Measurements from ENCODE around the gene TEX2. TPM values are rescaled to one million over a fixed set of nuclear protein-coding genes. Genes with fewer than 3 reads are reported as not detected.

The TEX2 gene
- total RNA-seq, 2 experiments from 2014 or later: 14.3 to 16.8 TPM

- Mint-ChIP-seq H3K36me3 (ENCODE audit: low read depth) (peaks cover 26% of the 10 kb centered on the region), H3K27me3 (no peaks in the 10 kb centered on the region), H3K4me3 (no peak overlapping the region), H3K9me3 (no peaks in the 10 kb centered on the region), H3K27ac (no peak overlapping the region), H3K4me1 (peaks cover 30% of the 10 kb centered on the region)
- ChIA-PET CTCF (interaction anchor here (0.7 to 2.0 kb wide), 10 partner anchors 12 to 233 kb away, joined by 3 to 13 read pairs (median 5); partner anchors contain the start of genes ERN1 and GH1), POLR2A (interaction anchor here (0.6 to 1.6 kb wide), 5 partner anchors 15 to 251 kb away, joined by 3 to 8 read pairs (median 5); partner anchors contain the start of genes ERN1 and ICAM2)
- no peak for DNase-seq
These were observed 117.7 kb downstream of the TEX2 start for GRCh38 chr17:64145375-64145750.

DNA sequence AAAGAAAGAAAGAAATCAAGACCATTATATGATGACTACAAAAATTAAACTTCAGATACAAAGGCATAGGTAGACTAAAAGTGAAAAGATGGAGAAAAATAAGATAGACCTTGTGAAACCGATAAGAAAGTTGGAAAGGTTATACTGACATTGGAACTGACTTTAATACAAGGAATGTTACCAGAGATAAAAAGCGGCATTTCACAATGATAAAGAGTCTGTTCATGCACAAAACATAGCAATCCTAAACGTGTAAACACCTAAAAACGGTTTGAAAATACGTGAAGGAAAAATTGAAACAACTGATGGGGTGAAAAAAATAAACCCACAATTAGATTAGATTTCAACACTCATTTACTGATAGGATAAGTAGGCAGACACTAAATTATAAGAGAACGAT is 123.5 kb downstream of the TEX2 start:
- Mint-ChIP-seq H3K4me3 (no peak overlapping the region), H3K27ac (no peak overlapping the region), H3K4me1 (peaks cover 1% of the 10 kb centered on the region), H3K36me3 (ENCODE audit: low read depth) (no peaks in the 10 kb centered on the region), H3K27me3 (peaks cover 3% of the 10 kb centered on the region), H3K9me3 (no peaks in the 10 kb centered on the region)
- ChIA-PET CTCF (interaction anchor here (1.0 to 1.2 kb wide), 2 partner anchors 111 to 114 kb away, joined by 3 to 4 read pairs; no protein-coding TSS in a partner anchor), POLR2A (no interaction called here)
- no peak for DNase-seq

- ChIA-PET CTCF (no interaction called here), POLR2A (no interaction called here)
- Mint-ChIP-seq H3K9me3 (no peaks in the 10 kb centered on the region), H3K27me3 (peaks cover 3% of the 10 kb centered on the region), H3K4me3 (no peak overlapping the region), H3K27ac (no peak overlapping the region), H3K4me1 (peaks cover 3% of the 10 kb centered on the region), H3K36me3 (ENCODE audit: low read depth) (no peaks in the 10 kb centered on the region)
- no peak for DNase-seq
These were observed 124.6 kb downstream of the TEX2 start for GRCh38 chr17:64138441-64138840.

DNA sequence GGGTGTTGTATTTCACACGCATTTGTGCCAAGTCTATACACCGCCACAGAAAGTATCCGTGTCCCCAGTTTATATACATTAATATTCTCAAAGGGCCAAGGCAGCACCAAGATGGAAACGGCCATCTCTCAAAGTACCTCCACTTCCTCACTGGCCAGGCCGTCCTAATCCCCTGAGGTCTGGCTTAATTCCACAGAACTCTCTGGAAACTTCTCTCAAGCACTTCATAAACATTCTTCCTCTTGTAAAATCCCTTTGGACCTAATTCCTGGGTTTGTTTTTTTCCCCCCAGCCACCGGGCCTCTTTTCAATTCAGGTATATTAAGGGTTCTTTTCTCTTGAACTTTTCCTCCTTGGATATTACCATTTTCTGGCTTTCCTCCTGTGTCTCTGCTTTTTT is 128.1 kb downstream of the TEX2 start:
- Mint-ChIP-seq H3K27ac (no peak overlapping the region), H3K4me1 (peaks cover 23% of the 10 kb centered on the region), H3K36me3 (ENCODE audit: low read depth) (no peaks in the 10 kb centered on the region), H3K27me3 (peaks cover 3% of the 10 kb centered on the region), H3K4me3 (no peak overlapping the region), H3K9me3 (no peaks in the 10 kb centered on the region)
- ChIA-PET POLR2A (no interaction called here), CTCF (interaction anchor here (0.6 to 16.8 kb wide), 6 partner anchors 59 to 215 kb away, joined by 3 to 225 read pairs (median 4); partner anchors contain the start of gene ICAM2)
- no peak for DNase-seq

GRCh38 chr17:64134216-64134970 is 128.7 kb downstream of the TEX2 start:
- Mint-ChIP-seq H3K27ac (no peak overlapping the region), H3K4me3 (no peak overlapping the region), H3K4me1 (peaks cover 23% of the 10 kb centered on the region), H3K27me3 (peaks cover 3% of the 10 kb centered on the region), H3K36me3 (ENCODE audit: low read depth) (no peaks in the 10 kb centered on the region), H3K9me3 (no peaks in the 10 kb centered on the region)
- DNase-seq: no peak
- ChIA-PET CTCF (interaction anchor here (0.7 to 16.8 kb wide), 40 partner anchors 8 to 285 kb away, joined by 3 to 225 read pairs (median 5); partner anchors contain the start of genes CD79B, CSHL1, GH1 and ICAM2), POLR2A (interaction anchor here (0.5 to 1.0 kb wide), 5 partner anchors 71 to 106 kb away, joined by 3 to 5 read pairs (median 3); no protein-coding TSS in a partner anchor)

DNA sequence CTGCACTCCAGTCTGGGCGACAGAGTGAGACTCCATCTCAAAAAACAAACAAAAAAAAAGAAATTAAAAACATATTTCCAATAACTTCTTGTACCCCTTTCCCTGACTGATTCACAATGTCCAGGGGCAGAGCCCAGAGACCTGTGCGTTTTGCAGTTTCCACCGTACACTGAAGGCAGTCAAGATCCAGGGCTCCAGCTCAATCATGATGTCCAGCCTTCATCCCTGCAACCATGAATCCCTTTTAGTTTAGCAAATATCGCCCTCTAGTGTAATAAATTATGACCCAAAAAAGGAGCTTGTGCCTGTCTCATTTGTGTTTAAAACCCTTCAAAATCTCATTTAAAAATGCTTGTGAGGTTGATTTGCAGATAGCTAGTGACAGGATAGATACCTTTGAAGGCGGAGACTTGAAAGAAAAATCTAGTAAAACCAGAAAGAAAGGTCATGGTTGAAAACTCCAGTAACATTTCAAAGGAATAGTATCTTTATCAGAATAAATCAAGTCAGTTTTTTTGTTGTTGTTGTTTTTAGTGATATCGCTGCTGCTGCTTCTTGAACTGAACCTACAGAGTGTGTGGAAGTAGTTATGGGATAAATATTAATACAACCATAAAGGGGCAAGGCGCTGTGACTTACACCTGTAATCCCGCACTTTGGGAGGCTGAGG is 129.4 kb downstream of the TEX2 start:
- DNase-seq: peak; percentile 43

DNA sequence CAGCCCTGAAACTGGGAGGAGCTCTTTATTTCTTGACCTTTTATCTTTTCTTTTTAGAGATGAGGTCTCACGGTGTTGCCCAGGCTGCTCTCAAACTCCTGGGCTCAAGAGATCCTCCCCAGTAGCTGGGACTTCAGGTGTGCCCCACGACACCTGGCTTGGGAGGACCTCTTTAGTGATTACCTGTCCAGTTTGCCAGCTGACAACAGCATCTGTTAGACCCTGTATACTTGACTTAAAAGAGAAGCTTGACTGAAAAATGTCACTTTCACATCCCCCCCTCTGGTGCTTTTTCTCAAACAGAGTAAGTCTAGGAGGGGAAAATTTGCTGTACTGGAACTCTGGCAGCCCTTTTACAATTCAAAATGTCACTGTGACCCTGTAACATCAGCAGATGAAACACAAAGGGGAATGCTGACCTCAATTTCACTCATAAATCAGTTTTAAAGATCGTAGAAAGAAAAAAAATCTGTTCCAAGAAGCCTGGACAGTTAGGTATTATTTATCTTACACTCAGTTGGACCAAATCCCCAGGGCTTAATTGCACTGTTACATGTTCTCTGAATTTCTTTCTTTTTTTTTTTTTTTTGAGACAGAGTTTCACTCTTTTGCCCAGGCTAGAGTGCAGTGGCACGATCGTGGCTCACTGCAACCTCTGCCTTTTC is 131.3 kb downstream of the TEX2 start:
- no peaks in the 10 kb centered on the region for H3K9me3 Mint-ChIP-seq

More for the DNA sequence above, 129.4 kb downstream of the TEX2 start:
- Mint-ChIP-seq H3K27ac (no peak overlapping the region), H3K4me1 (peaks cover 25% of the 10 kb centered on the region), H3K36me3 (ENCODE audit: low read depth) (peaks cover 5% of the 10 kb centered on the region), H3K27me3 (peaks cover 3% of the 10 kb centered on the region), H3K9me3 (no peaks in the 10 kb centered on the region), H3K4me3 (no peak overlapping the region)
- ChIA-PET CTCF (interaction anchor here (0.7 to 16.8 kb wide), 39 partner anchors 9 to 285 kb away, joined by 3 to 225 read pairs (median 5); partner anchors contain the start of genes CD79B, CSHL1, GH1 and ICAM2), POLR2A (interaction anchor here (0.5 to 1.0 kb wide), 5 partner anchors 70 to 105 kb away, joined by 3 to 5 read pairs (median 3); no protein-coding TSS in a partner anchor)

GRCh38 chr17:64130559-64131001 is 132.5 kb downstream of the TEX2 start:
- Mint-ChIP-seq H3K4me3 (peak overlapping the region; percentile 76), H3K27ac (peak overlapping the region; percentile 92), H3K4me1 (peaks cover 47% of the 10 kb centered on the region), H3K36me3 (ENCODE audit: low read depth) (peaks cover 23% of the 10 kb centered on the region), H3K9me3 (no peaks in the 10 kb centered on the region), H3K27me3 (no peaks in the 10 kb centered on the region)
- DNase-seq: no peak
- ChIA-PET CTCF (interaction anchor here (1.1 to 16.8 kb wide), 11 partner anchors 9 to 219 kb away, joined by 3 to 225 read pairs (median 4); partner anchors contain the start of gene ICAM2), POLR2A (interaction anchor here (0.6 to 2.4 kb wide), 4 partner anchors 15 to 102 kb away, joined by 3 to 8 read pairs (median 6); no protein-coding TSS in a partner anchor)

More for the DNA sequence above, 131.3 kb downstream of the TEX2 start:
- no peak for DNase-seq
- H3K4me3 Mint-ChIP-seq: no peak overlapping the region
- H3K4me1 Mint-ChIP-seq: peaks cover 36% of the 10 kb centered on the region
- CTCF ChIA-PET: interaction anchor here (0.6 to 16.8 kb wide), 15 partner anchors 10 to 271 kb away, joined by 3 to 225 read pairs (median 4); partner anchors contain the start of gene GH1
- peaks cover 13% of the 10 kb centered on the region for H3K36me3 Mint-ChIP-seq (ENCODE audit: low read depth)
- POLR2A ChIA-PET: interaction anchor here (0.8 to 2.4 kb wide), 2 partner anchors 14 to 98 kb away, joined by 4 to 8 read pairs; no protein-coding TSS in a partner anchor
- peak overlapping the region; percentile 41 for H3K27ac Mint-ChIP-seq
- no peaks in the 10 kb centered on the region for H3K27me3 Mint-ChIP-seq

DNA sequence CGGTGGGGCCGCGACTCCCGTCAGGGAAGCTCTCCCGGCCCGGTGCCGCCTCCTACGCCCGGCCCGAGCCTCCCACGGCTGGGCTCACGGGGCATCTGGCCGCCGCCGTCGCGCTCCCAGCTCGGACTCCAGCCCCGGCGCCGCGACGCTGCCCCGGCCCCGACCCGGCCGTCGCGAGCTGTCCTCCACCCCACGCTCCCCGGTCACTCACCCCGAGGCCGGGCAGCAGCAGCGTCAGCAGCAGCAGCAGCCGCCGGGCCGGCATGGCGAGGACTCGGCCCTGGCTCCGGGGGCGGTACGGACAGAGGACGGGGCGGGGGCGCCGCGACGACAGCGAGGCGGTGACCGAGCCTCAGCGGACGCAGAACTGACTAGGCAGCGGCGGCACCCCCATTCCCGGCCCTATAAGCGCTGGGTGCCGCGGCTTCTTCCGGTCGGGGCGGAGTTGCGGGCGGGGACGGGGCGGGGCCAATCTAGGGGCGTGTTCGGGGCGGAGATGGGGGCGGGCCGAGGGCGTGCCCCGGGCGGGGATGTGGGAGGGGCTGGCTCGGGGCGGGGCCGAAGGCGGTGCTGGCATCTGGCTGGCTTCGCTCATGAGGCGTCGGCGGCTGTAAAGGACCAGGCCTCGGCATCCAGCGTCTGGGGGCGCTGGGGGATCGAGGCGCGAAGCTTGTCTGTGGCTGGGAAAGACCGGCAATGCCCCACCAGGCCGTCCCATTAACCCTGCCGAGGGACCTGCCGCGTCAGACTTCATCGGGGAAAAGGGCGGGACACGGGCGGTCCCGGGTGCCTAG is 133.1 kb downstream of the TEX2 start, which contains the start of gene ERN1:
ERN1 (minus strand) TSS at position 380 of the 794 bp plus-strand sequence; CDS start at position 265, 115 bp downstream.
- POLR2A ChIA-PET: interaction anchor here (0.6 to 2.4 kb wide), 4 partner anchors 16 to 229 kb away, joined by 3 to 8 read pairs (median 5); no protein-coding TSS in a partner anchor
- Mint-ChIP-seq H3K27ac (peak within 1 kb of the TSS; percentile 92), H3K36me3 (ENCODE audit: low read depth) (peaks cover 28% of the 10 kb centered on the region), H3K9me3 (no peaks in the 10 kb centered on the region), H3K4me1 (peaks cover 53% of the 10 kb centered on the region), H3K27me3 (no peaks in the 10 kb centered on the region), H3K4me3 (peak within 1 kb of the TSS; percentile 92)
- CTCF ChIA-PET: interaction anchor here (0.6 to 16.8 kb wide), 17 partner anchors 8 to 268 kb away, joined by 3 to 225 read pairs (median 4); partner anchors contain the start of gene ICAM2
- DNase-seq: peak; percentile 89

DNA sequence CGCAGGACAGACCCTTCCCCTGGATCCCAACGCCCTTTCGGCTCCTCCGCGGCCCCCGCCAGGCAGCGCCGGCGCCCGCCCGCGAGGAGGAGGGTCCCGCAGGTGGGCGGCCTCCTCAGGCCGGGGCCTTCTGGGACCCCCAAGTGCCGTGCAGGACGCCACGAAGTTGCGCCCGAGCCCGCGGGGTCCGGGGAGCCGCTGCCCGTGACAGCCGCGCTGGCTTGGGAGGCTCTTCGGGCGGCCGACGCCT is 133.6 kb downstream of the TEX2 start:
- H3K4me1 Mint-ChIP-seq: peaks cover 57% of the 10 kb centered on the region
- POLR2A ChIA-PET: interaction anchor here (0.6 to 2.4 kb wide), 3 partner anchors 16 to 228 kb away, joined by 3 to 8 read pairs (median 7); no protein-coding TSS in a partner anchor

More for the DNA sequence above, 133.6 kb downstream of the TEX2 start:
- peak overlapping the region; percentile 92 for H3K27ac Mint-ChIP-seq
- H3K27me3 Mint-ChIP-seq: no peaks in the 10 kb centered on the region
- peaks cover 1% of the 10 kb centered on the region for H3K9me3 Mint-ChIP-seq
- DNase-seq: no peak
- H3K4me3 Mint-ChIP-seq: peak overlapping the region; percentile 92
- CTCF ChIA-PET: interaction anchor here (0.6 to 16.8 kb wide), 8 partner anchors 11 to 268 kb away, joined by 3 to 225 read pairs (median 4); no protein-coding TSS in a partner anchor
- peaks cover 34% of the 10 kb centered on the region for H3K36me3 Mint-ChIP-seq (ENCODE audit: low read depth)

All from activated CD4-positive, alpha-beta T cell treated with anti-CD3 and anti-CD28 coated beads, Interleukin-2, amount 10 ng/mL, durations not matched to agents 7 days and 5 days (primary cell).